HG03135 (cell line): ENCODE measurements around the gene AIFM2.
"Not testable (repeated sequence)": the region's sequence is repeated elsewhere in the genome, so short reads cannot be mapped to it uniquely, and the experiment has no call there.

Experiments
- ATAC-seq: cut with Tn5 transposase; IDR thresholded peaks from one replicate; pipeline ENCODE4 v1.9.1; 2021; ENCODE audit warnings: mild to moderate bottlenecking, moderate library complexity; ENCODE audit not compliant: unreplicated experiment

Gene AIFM2

GRCh38 chr10:70132098-70133029 is at the start of gene AIFM2:
Gene AIFM2, minus strand, starts transcription at chr10:70132825. Its CDS starts 8,741 bp downstream, at chr10:70124084.
- ATAC-seq: peak; percentile 78

GRCh38 chr10:70179209-70179608 is 46.6 kb upstream of the AIFM2 start:
- not testable (repeated sequence) for ATAC-seq

GRCh38 chr10:70178139-70178725 is 45.6 kb upstream of the AIFM2 start:
- no peak for ATAC-seq

GRCh38 chr10:70176441-70176840 is 43.8 kb upstream of the AIFM2 start:
- ATAC-seq: no peak

- no peak for ATAC-seq
These were observed 42.9 kb upstream of the AIFM2 start for GRCh38 chr10:70175516-70175915.

- no peak for ATAC-seq
These were observed 41.6 kb upstream of the AIFM2 start for GRCh38 chr10:70174058-70174741.

- ATAC-seq: peak; percentile 25
These were observed 37.2 kb upstream of the AIFM2 start for GRCh38 chr10:70169649-70170364.

- ATAC-seq: no peak
These were observed 36.4 kb upstream of the AIFM2 start for GRCh38 chr10:70169011-70169410.

GRCh38 chr10:70167246-70167645 is 34.6 kb upstream of the AIFM2 start:
- no peak for ATAC-seq

- ATAC-seq: no peak
These were observed 33.8 kb upstream of the AIFM2 start for GRCh38 chr10:70166394-70166793.

- ATAC-seq: no peak
These were observed 31.5 kb upstream of the AIFM2 start for GRCh38 chr10:70164163-70164562.

- ATAC-seq: no peak
These were observed 30.8 kb upstream of the AIFM2 start for GRCh38 chr10:70163448-70163847.

GRCh38 chr10:70162892-70163201 is 30.2 kb upstream of the AIFM2 start:
- peak; percentile 80 for ATAC-seq

- peak; percentile 25 for ATAC-seq
These were observed 29.7 kb upstream of the AIFM2 start for GRCh38 chr10:70162151-70162891.

GRCh38 chr10:70160798-70161197 is 28.2 kb upstream of the AIFM2 start:
- no peak for ATAC-seq

- ATAC-seq: not testable (repeated sequence)
These were observed 26.7 kb upstream of the AIFM2 start for GRCh38 chr10:70159366-70159765.

GRCh38 chr10:70158113-70158512 is 25.5 kb upstream of the AIFM2 start:
- no peak for ATAC-seq

GRCh38 chr10:70155255-70155838 is 22.7 kb upstream of the AIFM2 start:
- ATAC-seq: no peak

- ATAC-seq: no peak
These were observed 15.9 kb upstream of the AIFM2 start for GRCh38 chr10:70148516-70148915.

- no peak for ATAC-seq
These were observed 14.6 kb upstream of the AIFM2 start for GRCh38 chr10:70147259-70147625.
